GM18507 (cell line): ENCODE results near the gene TCF7L2.

ENCODE experiments used
- DNase-seq: peaks from one replicate; pipeline ENCODE4 v3.0.0; 2011; ENCODE audit warnings: low read depth; ENCODE audit not compliant: insufficient read length; ENCODE audit errors: extremely low spot score
- FAIRE-seq: peaks from 2 replicates; lab custom pipeline; 2011; peaks lifted over from hg19 to GRCh38; lab: Jason Lieb, UNC

The TCF7L2 gene

DNA sequence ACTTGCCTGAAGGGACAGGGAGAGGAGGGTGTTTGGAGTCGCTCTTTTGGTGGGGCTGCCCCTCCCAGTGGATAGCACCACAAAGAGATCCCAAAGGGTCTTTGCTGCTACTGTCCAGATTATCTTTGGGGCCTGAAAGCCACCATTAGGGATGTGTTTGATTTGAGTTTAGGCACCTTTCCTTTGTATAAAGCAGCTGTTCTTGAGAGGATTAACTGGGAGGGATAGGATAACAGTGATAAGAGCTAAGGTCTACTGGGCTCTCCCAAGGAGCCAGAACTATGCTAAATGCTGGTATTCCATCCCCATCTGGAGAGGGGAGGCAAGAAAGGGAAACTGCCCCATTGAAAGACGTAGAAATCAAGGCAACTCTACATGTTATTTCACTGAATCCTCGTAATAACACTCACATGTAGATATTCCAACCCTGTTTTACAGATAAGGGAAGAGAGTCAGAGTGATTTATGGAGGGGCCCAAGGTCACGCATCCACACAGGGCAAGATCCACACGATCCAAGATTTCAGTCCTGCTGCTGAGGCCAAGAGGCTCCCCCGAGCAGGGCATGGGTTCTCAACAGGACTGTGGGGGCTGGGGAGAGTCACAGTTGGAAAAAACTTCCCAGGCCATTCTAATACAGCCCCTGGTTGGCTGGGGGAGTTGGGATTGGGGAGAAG, 11.1 kb upstream of the TCF7L2 start:
- no peak for FAIRE-seq

GRCh38 chr10:112945811-112946210, 4.2 kb upstream of the TCF7L2 start:
- FAIRE-seq (no peak), DNase-seq (no peak)

More for the DNA sequence above, 11.1 kb upstream of the TCF7L2 start:
- DNase-seq: no peak

GRCh38 chr10:112946649-112947048, 3.4 kb upstream of the TCF7L2 start:
- DNase-seq (no peak), FAIRE-seq (no peak)

GRCh38 chr10:112948196-112948595, 1.9 kb upstream of the TCF7L2 start:
- no peak for DNase-seq
- FAIRE-seq: no peak

DNA sequence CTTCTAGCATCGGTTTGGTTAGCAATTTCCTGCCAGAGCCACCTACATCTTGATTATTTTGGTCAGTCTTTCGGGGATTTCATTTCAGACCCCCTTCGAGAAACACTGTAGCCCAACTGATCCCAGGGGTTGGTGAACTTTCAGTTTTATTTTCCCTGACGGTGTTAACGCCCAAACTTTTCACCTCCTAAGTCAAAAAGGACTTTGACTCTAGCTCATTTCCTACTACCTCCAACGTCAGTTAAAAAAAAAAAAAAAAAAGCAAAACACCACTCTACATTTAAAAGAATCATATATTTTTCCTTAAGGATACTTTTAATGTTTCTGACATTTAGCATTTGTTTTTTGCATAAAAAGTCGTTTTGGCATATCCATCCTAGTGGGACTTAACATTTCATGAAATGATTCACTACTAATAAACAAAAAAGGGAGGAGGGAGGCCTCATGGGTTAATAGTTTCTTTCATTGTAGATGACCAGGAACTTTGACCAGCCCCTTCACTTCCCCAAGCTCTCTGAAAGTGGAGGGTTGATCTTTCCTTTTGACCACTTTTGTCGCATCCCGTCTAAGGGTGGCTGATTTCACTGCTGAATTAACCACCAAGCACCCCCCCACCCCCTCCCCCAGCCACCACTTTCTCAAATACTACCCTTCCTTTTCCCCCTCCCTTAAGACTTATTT, 764 bp upstream of the TCF7L2 start:
- DNase-seq (no peak), FAIRE-seq (peak; percentile 36)

DNA sequence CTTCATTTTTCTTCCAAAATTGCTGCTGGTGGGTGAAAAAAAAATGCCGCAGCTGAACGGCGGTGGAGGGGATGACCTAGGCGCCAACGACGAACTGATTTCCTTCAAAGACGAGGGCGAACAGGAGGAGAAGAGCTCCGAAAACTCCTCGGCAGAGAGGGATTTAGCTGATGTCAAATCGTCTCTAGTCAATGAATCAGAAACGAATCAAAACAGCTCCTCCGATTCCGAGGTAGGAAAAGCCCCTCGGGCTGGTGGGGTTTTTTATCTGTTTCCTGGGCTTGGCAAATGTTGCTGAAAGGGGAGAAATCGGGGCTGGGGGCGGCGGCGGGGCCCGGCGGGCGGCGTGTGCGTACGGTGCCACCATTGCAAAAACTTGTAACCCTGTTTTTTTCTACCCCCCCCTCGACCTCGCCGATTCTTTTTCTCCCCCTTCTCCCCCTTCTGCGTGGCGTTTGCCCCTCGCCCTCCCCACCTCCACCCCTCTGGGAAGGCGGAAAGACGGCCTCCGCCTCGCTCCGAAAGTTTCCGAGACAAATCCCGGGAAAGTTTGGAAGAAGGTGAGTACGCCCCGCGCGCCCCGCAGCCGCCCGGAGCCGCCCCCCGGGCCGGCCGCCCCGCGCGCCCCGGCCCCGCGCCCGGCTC, 789 bp downstream of the TCF7L2 start:
- DNase-seq (no peak), FAIRE-seq (no peak)

DNA sequence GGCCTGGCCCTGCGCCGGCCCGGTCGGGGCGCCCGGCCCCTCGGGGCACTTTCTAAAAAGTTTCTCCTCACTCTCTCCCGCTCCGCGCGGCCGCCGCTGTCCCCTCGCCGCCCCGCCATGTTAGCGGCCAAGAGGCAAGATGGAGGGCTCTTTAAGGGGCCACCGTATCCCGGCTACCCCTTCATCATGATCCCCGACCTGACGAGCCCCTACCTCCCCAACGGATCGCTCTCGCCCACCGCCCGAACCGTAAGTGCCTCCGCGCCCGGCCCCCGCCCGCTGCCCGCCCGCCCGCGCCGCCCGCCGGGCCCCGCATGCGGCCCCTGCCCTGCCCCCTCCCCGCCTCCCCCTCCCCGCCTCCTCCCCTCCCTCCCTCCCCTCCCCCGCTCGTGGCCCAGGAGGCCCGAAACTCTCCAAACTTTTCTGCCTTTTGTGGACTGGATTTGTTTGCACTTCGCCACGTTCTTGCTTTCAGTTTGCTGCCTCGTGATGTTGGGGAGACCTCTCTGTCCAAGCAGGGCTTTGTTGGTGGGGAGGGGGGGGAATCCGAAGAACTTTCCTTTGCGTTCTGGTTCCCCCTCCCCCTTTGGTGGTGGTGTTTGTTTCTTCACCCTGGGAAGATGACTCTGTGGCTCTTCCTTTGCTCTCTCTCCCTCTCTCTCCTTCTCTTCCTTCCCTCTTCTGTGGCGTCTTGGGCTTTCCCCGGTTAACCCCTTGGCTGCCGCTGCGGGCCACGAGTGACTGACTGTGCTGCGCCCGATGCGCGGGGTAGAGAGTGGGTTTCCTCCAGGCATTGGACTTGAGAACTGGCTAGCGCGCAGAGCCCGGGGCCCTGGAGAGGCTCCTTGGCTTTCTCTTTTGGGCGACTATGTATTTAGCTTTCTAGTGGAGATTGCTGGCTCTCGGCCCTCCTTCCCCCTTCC, 1.6 kb downstream of the TCF7L2 start:
- no peak for DNase-seq
- FAIRE-seq: peak; percentile 26

- FAIRE-seq (no peak), DNase-seq (no peak)
Observed at GRCh38 chr10:112952282-112953173, 2.5 kb downstream of the TCF7L2 start.

DNA sequence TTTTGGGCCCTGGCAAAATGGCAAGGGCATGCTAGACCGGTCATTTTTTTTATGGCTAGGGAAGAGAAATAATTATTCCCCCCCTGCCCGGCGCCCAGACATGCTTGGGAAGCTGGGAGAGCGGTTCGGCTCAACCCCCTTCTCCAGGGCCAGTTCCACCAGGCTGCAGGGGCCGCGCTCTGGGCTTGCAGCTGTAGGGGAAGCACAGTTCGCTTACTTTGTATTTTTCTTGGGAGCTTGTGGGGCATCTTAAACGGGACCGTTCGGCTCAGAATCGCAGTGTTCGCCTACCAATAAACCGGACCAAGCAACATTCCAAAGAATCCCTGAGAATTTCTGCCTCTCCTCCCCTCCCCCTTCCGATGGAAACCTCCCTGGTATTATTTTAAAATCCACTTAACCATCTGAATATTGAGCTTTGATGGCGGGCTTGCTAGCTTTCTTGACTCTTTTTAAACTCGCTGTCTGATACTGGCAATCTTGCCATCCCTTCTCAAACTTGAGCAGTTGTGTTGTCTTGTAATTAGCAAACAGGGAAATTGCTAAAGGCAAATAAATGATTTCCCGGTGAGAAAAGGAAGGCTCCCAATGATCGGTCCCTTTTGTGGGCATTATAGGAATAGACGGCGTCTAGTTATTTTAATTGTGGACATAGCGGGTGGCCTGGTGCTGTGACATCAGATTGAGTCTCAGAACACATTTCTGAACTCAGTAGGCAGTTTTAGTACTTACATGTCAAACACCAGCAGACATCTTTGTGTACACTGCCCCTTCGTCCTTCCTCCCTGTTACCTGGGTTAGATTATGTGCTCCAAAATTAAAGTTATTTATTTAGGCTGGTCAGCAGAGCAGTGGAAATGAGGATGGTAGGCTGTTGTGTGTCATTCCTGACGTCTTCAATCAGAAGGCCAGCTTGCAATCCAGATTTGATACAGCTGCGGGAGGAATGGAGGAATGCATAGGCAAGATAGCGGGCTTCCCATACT, 3.4 kb downstream of the TCF7L2 start:
- no peak for FAIRE-seq

DNA sequence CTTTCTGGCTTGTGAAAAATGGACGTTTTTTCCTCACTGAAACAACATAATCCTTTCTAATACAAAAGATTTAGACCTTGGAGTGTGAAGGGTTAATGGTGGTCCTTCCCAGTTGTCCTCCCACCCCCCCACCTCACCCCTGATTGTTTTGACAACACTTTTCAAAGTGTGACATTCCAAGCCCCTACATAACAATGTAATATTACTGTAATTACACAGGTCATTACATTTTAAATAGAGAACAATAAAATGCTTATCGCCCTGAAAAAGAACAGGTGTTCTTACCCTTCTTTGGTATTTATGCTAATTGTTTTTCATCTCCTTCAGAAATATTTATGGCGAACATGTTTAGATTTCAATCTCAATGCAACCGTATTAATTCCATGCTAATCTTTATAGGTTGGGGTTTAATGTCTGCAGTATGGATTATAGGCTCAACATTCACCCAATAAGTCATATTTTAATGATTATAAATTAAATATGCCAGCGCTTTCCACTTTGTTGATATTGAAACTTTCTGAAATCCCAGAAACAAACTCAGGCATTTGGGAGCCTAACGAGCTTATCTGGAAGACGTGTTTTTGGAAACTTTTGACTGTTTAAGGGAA, 5.0 kb downstream of the TCF7L2 start:
- FAIRE-seq: no peak
- DNase-seq: no peak

More for the DNA sequence above, 3.4 kb downstream of the TCF7L2 start:
- no peak for DNase-seq

DNA sequence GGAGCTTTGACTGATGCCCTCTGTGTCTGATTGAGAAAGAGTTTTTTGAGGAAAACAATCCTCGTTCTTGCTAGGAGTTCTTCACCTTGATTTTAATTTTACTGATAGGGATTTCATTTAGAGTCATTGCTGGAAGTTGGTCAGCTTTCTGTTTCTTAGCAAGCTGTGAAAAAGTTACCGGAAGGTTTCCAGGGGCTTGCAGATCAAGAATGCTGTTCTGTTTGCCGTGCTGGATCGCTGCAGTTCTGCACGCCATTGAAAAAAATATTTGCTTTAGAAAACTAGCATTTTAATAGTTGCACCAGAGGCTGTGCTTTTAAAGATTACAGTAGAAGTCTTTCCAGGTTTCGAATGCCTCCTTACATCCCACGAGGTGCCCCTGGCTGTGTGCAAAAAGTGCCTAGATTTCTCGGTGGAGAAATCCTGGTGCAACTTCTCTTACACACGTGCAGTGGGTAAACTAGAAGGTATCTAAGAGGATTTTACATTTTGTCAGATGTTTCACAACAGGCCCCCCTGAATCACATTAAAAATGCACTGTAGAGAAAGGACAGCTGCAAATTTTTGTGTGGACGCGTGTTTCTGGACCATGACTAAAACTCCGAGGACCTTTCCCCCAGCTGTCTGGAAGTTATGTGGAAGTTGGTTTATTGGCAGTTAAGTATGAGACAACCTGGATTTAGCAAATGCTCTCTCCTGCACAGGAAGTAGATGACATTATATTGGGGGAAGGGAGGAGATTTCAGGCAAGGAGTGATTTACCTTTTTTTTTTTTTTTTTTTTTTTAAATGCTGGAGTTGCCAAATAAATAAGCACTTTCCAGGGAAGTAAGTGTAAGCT, 5.8 kb downstream of the TCF7L2 start:
- DNase-seq (no peak), FAIRE-seq (no peak)

DNA sequence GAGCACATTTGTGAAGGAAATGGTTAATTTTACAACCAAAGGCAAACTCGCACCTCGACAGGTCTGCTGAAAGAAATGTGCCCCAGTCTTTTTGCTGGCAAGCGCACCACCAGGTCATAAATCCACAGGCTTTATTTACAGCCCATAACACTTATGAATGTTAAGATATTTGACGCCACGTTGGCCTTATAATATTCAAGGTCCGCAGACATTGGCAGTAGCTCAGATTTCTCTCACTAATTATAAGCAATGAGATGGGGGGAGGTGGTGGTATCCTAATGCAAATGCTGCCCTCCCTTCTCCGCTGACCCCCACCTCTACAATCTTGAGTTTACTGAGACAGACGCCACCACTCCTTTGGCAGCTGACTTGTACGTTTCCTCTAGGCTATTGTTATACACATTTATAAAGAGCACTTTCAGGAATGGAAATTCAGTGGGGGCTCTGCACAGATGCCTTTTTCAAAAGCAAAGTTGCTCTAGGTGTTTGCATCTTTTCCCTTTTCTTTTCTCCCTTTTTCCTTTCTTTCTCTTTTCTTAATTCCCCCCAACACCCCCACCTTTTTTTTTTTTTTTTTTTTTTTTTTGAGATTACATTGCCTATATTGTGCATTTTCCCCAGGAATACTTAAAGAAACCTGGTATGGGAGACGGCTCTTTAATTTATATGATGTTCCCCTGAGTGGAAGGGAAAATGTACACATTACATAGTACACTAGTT, 6.7 kb downstream of the TCF7L2 start:
- DNase-seq: no peak
- no peak for FAIRE-seq

DNA sequence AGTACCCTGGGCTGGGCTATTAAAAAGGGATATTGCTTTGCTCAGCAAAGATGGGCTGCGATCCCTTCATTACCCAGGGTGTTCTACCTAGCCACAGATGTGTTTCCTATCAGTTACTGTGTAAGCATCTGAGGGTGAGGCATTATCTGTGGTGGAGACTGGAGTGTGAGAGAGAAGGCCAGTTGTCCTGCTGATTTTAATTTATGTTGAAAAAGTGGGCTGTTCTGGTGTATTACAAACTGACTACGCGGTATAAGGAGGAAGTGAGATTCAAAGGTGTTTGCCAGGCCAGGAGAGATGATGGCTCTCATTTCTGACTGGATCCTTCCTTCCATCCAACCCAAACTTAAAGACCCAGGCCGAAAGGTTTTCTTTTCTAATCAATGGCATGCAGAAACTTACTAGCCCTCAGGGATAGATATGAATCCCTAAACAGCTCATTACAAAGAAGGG, 7.6 kb downstream of the TCF7L2 start:
- no peak for FAIRE-seq
- no peak for DNase-seq

DNA sequence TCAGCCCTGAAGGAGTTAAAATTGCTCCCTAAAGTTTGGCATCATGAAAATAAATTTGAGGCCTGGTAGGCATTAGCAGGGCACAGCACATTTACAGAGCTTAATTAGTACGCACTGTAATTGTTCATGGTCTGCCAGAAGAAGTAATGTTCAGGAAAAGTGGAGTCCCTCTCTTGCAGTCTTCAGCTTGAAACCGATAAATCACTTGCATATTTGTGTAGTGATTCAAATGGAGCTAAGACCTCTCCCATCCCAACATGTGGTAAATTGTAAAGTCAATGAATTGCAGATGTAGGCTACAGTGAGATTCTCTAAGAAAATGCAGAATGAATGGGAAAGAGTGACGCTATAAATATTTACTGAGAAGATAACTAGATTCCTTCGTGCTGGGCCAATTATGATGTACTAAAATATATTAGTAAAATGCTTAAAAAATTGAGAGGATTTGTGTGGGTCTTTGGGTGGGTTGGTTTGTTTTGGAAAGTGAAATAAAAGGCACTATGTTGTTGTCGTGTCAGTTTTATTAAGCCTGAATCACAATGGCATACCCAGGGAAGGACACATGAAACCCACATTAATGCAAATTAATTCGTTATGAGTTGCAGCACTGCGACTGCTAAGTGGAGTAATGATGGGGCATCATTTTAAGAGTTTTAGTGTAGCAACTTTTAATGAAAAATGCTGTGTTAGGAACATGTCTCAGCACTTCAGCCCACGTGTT, 8.4 kb downstream of the TCF7L2 start:
- no peak for FAIRE-seq
- DNase-seq: no peak

DNA sequence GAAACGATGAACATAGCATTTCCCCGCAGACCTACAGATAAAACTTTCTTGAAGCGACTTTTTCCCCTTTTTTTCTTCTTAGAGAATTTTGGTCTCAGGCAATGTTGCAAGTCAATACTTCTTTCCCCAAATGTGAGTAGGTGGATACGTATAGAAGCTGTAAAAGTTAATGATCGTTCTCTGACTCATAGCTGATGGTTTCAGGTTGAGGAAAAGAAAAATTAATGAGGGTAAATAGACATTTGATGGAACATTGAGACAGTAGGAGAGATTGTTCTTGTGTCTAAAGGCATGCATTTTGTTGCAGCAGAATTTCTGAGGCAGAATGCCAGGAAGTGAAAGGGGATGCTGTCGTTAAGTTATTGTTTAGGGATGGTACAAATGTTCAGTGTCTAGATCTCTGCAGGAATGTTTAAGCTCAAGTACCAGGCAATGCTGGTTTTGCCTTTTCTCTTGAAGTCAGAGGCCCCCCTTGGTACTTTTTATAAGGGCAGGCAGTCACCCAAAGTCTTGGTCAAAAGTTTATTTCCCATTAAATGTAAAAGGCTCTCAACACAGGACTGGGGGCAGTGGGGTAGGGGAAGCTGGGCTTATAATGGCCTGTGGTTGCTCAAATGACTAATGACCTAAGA, 9.3 kb downstream of the TCF7L2 start:
- FAIRE-seq (no peak), DNase-seq (no peak)
